Erythroblast (primary cell): ENCODE measurements around the gene ZBTB20.

Source experiments
- GATA1 ChIP-seq: IDR thresholded peaks from 2 replicates; pipeline ENCODE4 v1.6.1; 2011; ENCODE audit warnings: low read depth, mild to moderate bottlenecking, control low read depth, low read length, moderate library complexity
- POLR2A ChIP-seq: IDR thresholded peaks from 2 replicates; pipeline ENCODE4 v1.6.1; 2011; ENCODE audit warnings: mild to moderate bottlenecking, low read length

GRCh38 chr3:114420072-114420471 is 727.0 kb downstream of the ZBTB20 start:
- TF ChIP-seq POLR2A = no peak
- no peak for TF ChIP-seq GATA1
